Cardiac muscle cell (in vitro differentiated cells and primary cell): ENCODE measurements around the gene SPC25. TPM values are rescaled to one million over a fixed set of nuclear protein-coding genes. Genes with fewer than 3 reads are reported as not detected.
"Not testable (repeated sequence)": the region's sequence is repeated elsewhere in the genome, so short reads cannot be mapped to it uniquely, and the experiment has no call there.

Experiments
- DNase-seq, 2 donors: peaks; one replicate each; pipeline versions ENCODE4 v3.0.0 to v3.0.0-alpha.2; 2010 to 2017; ENCODE audit warnings: low read depth in 1 of 2, low spot score in 1 of 2
- H3K27ac ChIP-seq: fragments of 200-600 bp; sonication (generic); 2 replicates; pipeline ENCODE4 v1.5.1; 2016
- H3K27me3 ChIP-seq: fragments of 200-600 bp; sonication (generic); 2 replicates; pipeline ENCODE4 v1.6.0; 2016; ENCODE audit warnings: control low read depth
- H3K36me3 ChIP-seq: fragments of 200-600 bp; sonication (generic); 2 replicates; pipeline ENCODE4 v1.5.1; 2016; ENCODE audit warnings: control low read depth
- H3K4me1 ChIP-seq: fragments of 200-600 bp; sonication (generic); 2 replicates; pipeline ENCODE4 v1.8.1; 2017; ENCODE audit warnings: low read depth, mild to moderate bottlenecking, mixed run types
- H3K4me3 ChIP-seq: fragments of 200-600 bp; sonication (generic); 2 replicates; pipeline ENCODE4 v1.5.1; 2016; ENCODE audit warnings: mild to moderate bottlenecking
- H3K9me3 ChIP-seq: fragments of 200-600 bp; sonication (generic); 2 replicates; pipeline ENCODE4 v1.5.1; 2017; ENCODE audit warnings: low read depth, mild to moderate bottlenecking, control low read depth
- CTCF ChIP-seq: IDR thresholded peaks from 2 replicates; pipeline ENCODE4 v1.5.1; 2012; ENCODE audit warnings: low read depth, mild to moderate bottlenecking, low read length
- polyA plus RNA-seq: library from polyadenylated mRNA; unstranded; fragments of >200 nt; fragmentation: Nextera tagmentation; extraction: Ambion mirVana; gene quantifications from 2 replicates; pipeline ENCODE4 v1.2.1, GENCODE V29; 2016
- total RNA-seq: library from RNA; depleted of rRNA; stranded (reverse); fragments of >200 nt; gene quantifications from 2 replicates; pipeline ENCODE4 v1.2.3, GENCODE V29; 2016

Gene SPC25
- total and polyA plus RNA-seq, 2 experiments from 2014 or later = 10.1 to 12.0 TPM

GRCh38 chr2:168889635-168890005 is 610 bp downstream of the SPC25 start:
- H3K36me3 ChIP-seq = no peaks in the 10 kb centered on the region
- no peak overlapping the region for H3K27ac ChIP-seq
- H3K9me3 ChIP-seq = no peaks in the 10 kb centered on the region
- no peaks in the 10 kb centered on the region for H3K4me1 ChIP-seq
- H3K27me3 ChIP-seq = no peaks in the 10 kb centered on the region
- peak overlapping the region; percentile 47 for H3K4me3 ChIP-seq
- no peak for TF ChIP-seq CTCF
- DNase-seq = no peak

GRCh38 chr2:168884975-168885374 is 5.3 kb downstream of the SPC25 start:
- no peak for TF ChIP-seq CTCF
- H3K36me3 ChIP-seq = no peaks in the 10 kb centered on the region
- H3K4me3 ChIP-seq = no peak overlapping the region
- H3K27me3 ChIP-seq = no peaks in the 10 kb centered on the region
- no peaks in the 10 kb centered on the region for H3K9me3 ChIP-seq
- no peak for DNase-seq
- H3K4me1 ChIP-seq = no peaks in the 10 kb centered on the region
- no peak overlapping the region for H3K27ac ChIP-seq

GRCh38 chr2:168882163-168882562 is 8.1 kb downstream of the SPC25 start:
- not testable (repeated sequence) for H3K27me3 ChIP-seq, H3K4me3 ChIP-seq, H3K27ac ChIP-seq, H3K36me3 ChIP-seq, H3K4me1 ChIP-seq, H3K9me3 ChIP-seq, DNase-seq

GRCh38 chr2:168874368-168875054 is 15.7 kb downstream of the SPC25 start:
- Histone ChIP-seq H3K9me3 (no peaks in the 10 kb centered on the region), H3K27ac (no peak overlapping the region), H3K36me3 (peaks cover 4% of the 10 kb centered on the region), H3K4me1 (no peaks in the 10 kb centered on the region), H3K27me3 (no peaks in the 10 kb centered on the region), H3K4me3 (no peak overlapping the region)
- no peak for TF ChIP-seq CTCF
- no peak for DNase-seq

GRCh38 chr2:168870824-168871223 is 19.4 kb downstream of the SPC25 start:
- not testable (repeated sequence) for DNase-seq, H3K4me1 ChIP-seq, H3K4me3 ChIP-seq, H3K36me3 ChIP-seq, H3K9me3 ChIP-seq, H3K27me3 ChIP-seq, H3K27ac ChIP-seq

- H3K9me3 ChIP-seq, DNase-seq, H3K36me3 ChIP-seq, H3K27ac ChIP-seq, H3K4me3 ChIP-seq, H3K27me3 ChIP-seq, H3K4me1 ChIP-seq: not testable (repeated sequence)
Observed at GRCh38 chr2:168870369-168870768, 19.9 kb downstream of the SPC25 start.

GRCh38 chr2:168867164-168867563 is 23.1 kb downstream of the SPC25 start:
- not testable (repeated sequence) for H3K4me1 ChIP-seq, H3K9me3 ChIP-seq, H3K27me3 ChIP-seq, DNase-seq, H3K36me3 ChIP-seq, H3K4me3 ChIP-seq, H3K27ac ChIP-seq

- Histone ChIP-seq H3K27ac (no peak overlapping the region), H3K36me3 (no peaks in the 10 kb centered on the region), H3K9me3 (no peaks in the 10 kb centered on the region), H3K4me1 (peaks cover 12% of the 10 kb centered on the region), H3K27me3 (no peaks in the 10 kb centered on the region), H3K4me3 (no peak overlapping the region)
- TF ChIP-seq CTCF = no peak
- DNase-seq = no peak
Observed at GRCh38 chr2:168858146-168858545, 32.1 kb downstream of the SPC25 start.
